HUES48 (cell line): Measurements from ENCODE around the gene KRAS.

ENCODE experiments used
- H3K27ac ChIP-seq: one replicate; pipeline ENCODE4 v1.7.0; 2013; ENCODE audit warnings: low read depth, low read length, inconsistent platforms
- H3K27me3 ChIP-seq: 2 replicates; pipeline ENCODE4 v1.6.1; 2013; ENCODE audit warnings: mild to moderate bottlenecking, low read length; ENCODE audit not compliant: control insufficient read depth, insufficient read depth
- H3K36me3 ChIP-seq: 2 replicates; pipeline ENCODE4 v1.6.1; 2013; ENCODE audit warnings: low read length; ENCODE audit not compliant: control insufficient read depth, insufficient read depth
- H3K4me1 ChIP-seq: 2 replicates; pipeline ENCODE4 v1.6.1; 2013; ENCODE audit warnings: mild to moderate bottlenecking, low read length; ENCODE audit not compliant: control insufficient read depth, insufficient read depth
- H3K4me3 ChIP-seq: 2 replicates; pipeline ENCODE4 v1.5.1; 2013; ENCODE audit warnings: mild to moderate bottlenecking, low read depth, low read length
- H3K9ac ChIP-seq: 2 replicates; pipeline ENCODE4 v1.6.1; 2013; ENCODE audit warnings: mild to moderate bottlenecking, low read depth, low read length, moderate library complexity
- H3K9me3 ChIP-seq: 2 replicates; pipeline ENCODE4 v1.6.1; 2013; ENCODE audit warnings: low read length; ENCODE audit not compliant: control insufficient read depth, insufficient read depth

The KRAS gene

GRCh38 chr12:25195056-25195971 lies 55.4 kb downstream of the KRAS start, which contains the start of the genes DNAI7 and ETFRF1:
Gene DNAI7, minus strand, starts transcription at chr12:25195160. Its CDS starts 82 bp downstream, at chr12:25195078.
Gene ETFRF1, plus strand, starts transcription at chr12:25195237. Its CDS starts 8,720 bp downstream, at chr12:25203957.
- H3K27me3 ChIP-seq: no peaks in the 10 kb centered on the region
- peak within 1 kb of the TSS; percentile 93 for H3K9ac ChIP-seq
- H3K4me1 ChIP-seq: peaks cover 3% of the 10 kb centered on the region; the same call in 1 of the 2 replicates
- H3K27ac ChIP-seq: peak within 1 kb of the TSS; percentile 93
- no peaks in the 10 kb centered on the region for H3K9me3 ChIP-seq
- H3K36me3 ChIP-seq: no peaks in the 10 kb centered on the region
- H3K4me3 ChIP-seq: peak within 1 kb of the TSS; percentile 97

GRCh38 chr12:25194722-25195055 lies 56.0 kb downstream of the KRAS start:
- Histone ChIP-seq H3K27me3 (no peaks in the 10 kb centered on the region), H3K36me3 (no peaks in the 10 kb centered on the region), H3K4me1 (peaks cover 3% of the 10 kb centered on the region; the same call in 1 of the 2 replicates), H3K9ac (peak overlapping the region; percentile 64), H3K27ac (peak overlapping the region; percentile 53), H3K9me3 (no peaks in the 10 kb centered on the region), H3K4me3 (peak overlapping the region; percentile 97)

- Histone ChIP-seq H3K9ac (no peak overlapping the region), H3K4me3 (peak overlapping the region; percentile 97), H3K4me1 (peaks cover 3% of the 10 kb centered on the region; the same call in 1 of the 2 replicates), H3K9me3 (no peaks in the 10 kb centered on the region), H3K27me3 (no peaks in the 10 kb centered on the region), H3K36me3 (no peaks in the 10 kb centered on the region), H3K27ac (no peak overlapping the region)
These were observed 56.5 kb downstream of the KRAS start for GRCh38 chr12:25194214-25194613.

- no peaks in the 10 kb centered on the region for H3K36me3 ChIP-seq
- H3K27ac ChIP-seq: no peak overlapping the region
- H3K27me3 ChIP-seq: no peaks in the 10 kb centered on the region
- H3K4me1 ChIP-seq: 0 out of 2 replicates have a peak, but pooled peaks cover under 1% of the 10 kb centered on the region
- no peak overlapping the region for H3K4me3 ChIP-seq
- no peak overlapping the region for H3K9ac ChIP-seq
- H3K9me3 ChIP-seq: no peaks in the 10 kb centered on the region
These were observed 59.9 kb downstream of the KRAS start for GRCh38 chr12:25190793-25191192.

- no peak overlapping the region for H3K9ac ChIP-seq
- H3K4me3 ChIP-seq: no peak overlapping the region
- no peaks in the 10 kb centered on the region for H3K9me3 ChIP-seq
- H3K27me3 ChIP-seq: no peaks in the 10 kb centered on the region
- no peaks in the 10 kb centered on the region for H3K36me3 ChIP-seq
- no peak overlapping the region for H3K27ac ChIP-seq
- no peaks in the 10 kb centered on the region for H3K4me1 ChIP-seq
These were observed 61.1 kb downstream of the KRAS start for GRCh38 chr12:25189656-25190055.

- Histone ChIP-seq H3K4me1 (no peaks in the 10 kb centered on the region), H3K4me3 (no peak overlapping the region), H3K27ac (no peak overlapping the region), H3K9ac (no peak overlapping the region), H3K36me3 (no peaks in the 10 kb centered on the region), H3K27me3 (no peaks in the 10 kb centered on the region), H3K9me3 (no peaks in the 10 kb centered on the region)
These were observed 62.9 kb downstream of the KRAS start for GRCh38 chr12:25187781-25188180.

GRCh38 chr12:25186788-25187402 lies 63.8 kb downstream of the KRAS start:
- Histone ChIP-seq H3K27me3 (no peaks in the 10 kb centered on the region), H3K4me3 (no peak overlapping the region), H3K9me3 (no peaks in the 10 kb centered on the region), H3K36me3 (no peaks in the 10 kb centered on the region), H3K4me1 (no peaks in the 10 kb centered on the region), H3K27ac (no peak overlapping the region), H3K9ac (no peak overlapping the region)

GRCh38 chr12:25186038-25186787 lies 64.5 kb downstream of the KRAS start:
- Histone ChIP-seq H3K27me3 (no peaks in the 10 kb centered on the region), H3K27ac (no peak overlapping the region), H3K4me1 (no peaks in the 10 kb centered on the region), H3K9ac (no peak overlapping the region), H3K36me3 (no peaks in the 10 kb centered on the region), H3K9me3 (no peaks in the 10 kb centered on the region), H3K4me3 (no peak overlapping the region)

GRCh38 chr12:25184132-25184531 lies 66.6 kb downstream of the KRAS start:
- H3K9me3 ChIP-seq: no peaks in the 10 kb centered on the region
- no peak overlapping the region for H3K4me3 ChIP-seq
- no peaks in the 10 kb centered on the region for H3K27me3 ChIP-seq
- no peaks in the 10 kb centered on the region for H3K4me1 ChIP-seq
- no peaks in the 10 kb centered on the region for H3K36me3 ChIP-seq
- H3K27ac ChIP-seq: no peak overlapping the region
- H3K9ac ChIP-seq: no peak overlapping the region

GRCh38 chr12:25182765-25183164 lies 68.0 kb downstream of the KRAS start:
- H3K4me1 ChIP-seq: no peaks in the 10 kb centered on the region
- no peaks in the 10 kb centered on the region for H3K9me3 ChIP-seq
- no peaks in the 10 kb centered on the region for H3K27me3 ChIP-seq
- no peak overlapping the region for H3K9ac ChIP-seq
- H3K27ac ChIP-seq: no peak overlapping the region
- no peak overlapping the region for H3K4me3 ChIP-seq
- H3K36me3 ChIP-seq: no peaks in the 10 kb centered on the region
